SK-N-SH treated with all-trans-retinoic acid at 6 μM for 48 hours (cell line): Measurements from ENCODE around the gene CSF1.

Source experiments
- CSDC2 ChIP-seq: fragments of 250-450 bp; sonication (Bioruptor Pico); IDR thresholded peaks from 2 replicates; pipeline ENCODE4 v1.5.0; 2020; ENCODE audit warnings: mild to moderate bottlenecking, moderate library complexity
- ISL1 ChIP-seq: fragments of 250-450 bp; sonication (Bioruptor Pico); IDR thresholded peaks from 2 replicates; pipeline ENCODE4 v2.1.2; 2022; ENCODE audit warnings: mild to moderate bottlenecking, moderate library complexity
- SNAI2 ChIP-seq: fragments of 250-450 bp; sonication (Bioruptor Pico); IDR thresholded peaks from 2 replicates; pipeline ENCODE4 v1.5.0; 2020; ENCODE audit warnings: mild to moderate bottlenecking, moderate library complexity
- ZC3H10 ChIP-seq: fragments of 250-450 bp; sonication (Bioruptor Pico); IDR thresholded peaks from 2 replicates; pipeline ENCODE4 v1.5.1; 2021; ENCODE audit warnings: mild to moderate bottlenecking, moderate library complexity
- ZFP30 ChIP-seq: fragments of 450-650 bp; formaldehyde crosslinking; IDR thresholded peaks from 2 replicates; pipeline ENCODE4 v1.5.0; 2022; ENCODE audit warnings: mild to moderate bottlenecking, moderate library complexity
- TF ChIP-seq, protein P1 (sequence below): fragments of 250-450 bp; sonication (Bioruptor Pico); IDR thresholded peaks from 2 replicates; pipeline ENCODE4 v1.8.0; 2020; ENCODE audit warnings: mild to moderate bottlenecking, moderate library complexity, borderline replicate concordance
- TF ChIP-seq, protein P2 (sequence below): fragments of 250-450 bp; sonication (Bioruptor Pico); IDR thresholded peaks from 2 replicates; pipeline ENCODE4 v1.5.1; 2021; ENCODE audit warnings: mild to moderate bottlenecking, moderate library complexity

DNA sequence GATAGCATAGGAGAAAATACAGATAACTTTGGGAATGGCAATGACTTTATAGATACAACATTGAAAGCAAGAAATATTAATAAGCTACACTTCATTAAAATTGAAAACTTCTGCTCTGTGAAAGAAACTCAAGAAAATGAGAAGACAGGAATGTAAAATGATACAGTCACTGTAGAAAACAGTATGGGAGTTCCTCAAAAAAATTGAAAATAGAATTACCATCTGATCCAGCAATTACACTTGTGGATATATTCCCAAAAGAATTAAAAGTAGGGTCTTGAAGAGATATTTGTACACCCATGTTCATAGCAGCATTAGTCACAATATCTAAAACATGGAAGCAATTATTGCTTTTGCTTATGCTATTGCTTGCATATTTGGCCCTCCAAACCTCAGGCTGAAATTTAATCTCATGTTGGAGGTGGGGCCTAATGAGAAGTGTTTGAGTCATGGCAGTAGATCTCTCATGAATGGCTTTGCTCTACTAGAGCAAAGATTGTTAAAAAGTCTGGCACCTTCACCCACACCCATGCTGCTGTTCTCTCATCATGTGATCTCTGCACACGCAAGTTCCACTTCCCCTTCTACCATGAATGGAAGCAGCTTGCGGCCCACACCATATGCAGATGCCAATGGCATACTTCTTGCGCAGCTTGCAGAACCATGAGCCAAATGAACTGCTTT, 58.6 kb downstream of the CSF1 start:
- TF ChIP-seq SNAI2 (CRISPR knock-in tag) (no peak), ZFP30 (CRISPR knock-in tag) (no peak), ZC3H10 (CRISPR knock-in tag) (no peak), CSDC2 (CRISPR knock-in tag) (no peak), ISL1 (CRISPR knock-in tag) (no peak)
- TF ChIP-seq, protein P1, sequence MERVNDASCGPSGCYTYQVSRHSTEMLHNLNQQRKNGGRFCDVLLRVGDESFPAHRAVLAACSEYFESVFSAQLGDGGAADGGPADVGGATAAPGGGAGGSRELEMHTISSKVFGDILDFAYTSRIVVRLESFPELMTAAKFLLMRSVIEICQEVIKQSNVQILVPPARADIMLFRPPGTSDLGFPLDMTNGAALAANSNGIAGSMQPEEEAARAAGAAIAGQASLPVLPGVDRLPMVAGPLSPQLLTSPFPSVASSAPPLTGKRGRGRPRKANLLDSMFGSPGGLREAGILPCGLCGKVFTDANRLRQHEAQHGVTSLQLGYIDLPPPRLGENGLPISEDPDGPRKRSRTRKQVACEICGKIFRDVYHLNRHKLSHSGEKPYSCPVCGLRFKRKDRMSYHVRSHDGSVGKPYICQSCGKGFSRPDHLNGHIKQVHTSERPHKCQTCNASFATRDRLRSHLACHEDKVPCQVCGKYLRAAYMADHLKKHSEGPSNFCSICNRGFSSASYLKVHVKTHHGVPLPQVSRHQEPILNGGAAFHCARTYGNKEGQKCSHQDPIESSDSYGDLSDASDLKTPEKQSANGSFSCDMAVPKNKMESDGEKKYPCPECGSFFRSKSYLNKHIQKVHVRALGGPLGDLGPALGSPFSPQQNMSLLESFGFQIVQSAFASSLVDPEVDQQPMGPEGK (CRISPR knock-in tag): no peak
- TF ChIP-seq, protein P2, sequence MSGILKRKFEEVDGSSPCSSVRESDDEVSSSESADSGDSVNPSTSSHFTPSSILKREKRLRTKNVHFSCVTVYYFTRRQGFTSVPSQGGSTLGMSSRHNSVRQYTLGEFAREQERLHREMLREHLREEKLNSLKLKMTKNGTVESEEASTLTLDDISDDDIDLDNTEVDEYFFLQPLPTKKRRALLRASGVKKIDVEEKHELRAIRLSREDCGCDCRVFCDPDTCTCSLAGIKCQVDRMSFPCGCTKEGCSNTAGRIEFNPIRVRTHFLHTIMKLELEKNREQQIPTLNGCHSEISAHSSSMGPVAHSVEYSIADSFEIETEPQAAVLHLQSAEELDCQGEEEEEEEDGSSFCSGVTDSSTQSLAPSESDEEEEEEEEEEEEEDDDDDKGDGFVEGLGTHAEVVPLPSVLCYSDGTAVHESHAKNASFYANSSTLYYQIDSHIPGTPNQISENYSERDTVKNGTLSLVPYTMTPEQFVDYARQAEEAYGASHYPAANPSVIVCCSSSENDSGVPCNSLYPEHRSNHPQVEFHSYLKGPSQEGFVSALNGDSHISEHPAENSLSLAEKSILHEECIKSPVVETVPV (CRISPR knock-in tag): no peak
